Mononuclear cell (primary cell): Measurements from ENCODE around the gene P2RX6. TPM values are rescaled to one million over a fixed set of nuclear protein-coding genes. Genes with fewer than 3 reads are reported as not detected.
"Not testable (repeated sequence)": the region's sequence is repeated elsewhere in the genome, so short reads cannot be mapped to it uniquely, and the experiment has no call there.

Source experiments
- H3K27me3 ChIP-seq: 2 replicates; pipeline ENCODE4 v1.6.0; 2011; ENCODE audit warnings: low read length, control low read depth; ENCODE audit not compliant: insufficient read depth
- H3K4me1 ChIP-seq: 2 replicates; pipeline ENCODE4 v1.5.1; 2011; ENCODE audit warnings: mild to moderate bottlenecking, low read length, control low read depth; ENCODE audit not compliant: insufficient read depth
- H3K4me3 ChIP-seq: 2 replicates; pipeline ENCODE4 v1.5.1; 2011; ENCODE audit warnings: mild to moderate bottlenecking, low read length, moderate library complexity
- H3K9me3 ChIP-seq: 2 replicates; pipeline ENCODE4 v1.5.1; 2011; ENCODE audit warnings: low read depth, mild to moderate bottlenecking, control low read depth, low read length
- total RNA-seq: library from RNA; depleted of rRNA; stranded (reverse); fragments of >200 nt; gene quantifications from one replicate; pipeline ENCODE4 v1.2.3, GENCODE V29; 2012

The P2RX6 gene
- 0.21 TPM for total RNA-seq

- H3K4me3 ChIP-seq: peak within 1 kb of the TSS; percentile 24
- peaks cover 24% of the 10 kb centered on the region for H3K4me1 ChIP-seq
- H3K9me3 ChIP-seq: no peaks in the 10 kb centered on the region
- no peaks in the 10 kb centered on the region for H3K27me3 ChIP-seq
Observed at GRCh38 chr22:21014726-21015465, at the start of gene P2RX6. Gene P2RX6 (plus strand): TSS chr22:21015165. CDS start chr22:21015175, 10 bp downstream.

- Histone ChIP-seq H3K9me3 (no peaks in the 10 kb centered on the region), H3K4me3 (no peak overlapping the region), H3K4me1 (peaks cover 47% of the 10 kb centered on the region), H3K27me3 (peaks cover 3% of the 10 kb centered on the region)
Observed at GRCh38 chr22:20965888-20966855, 48.8 kb upstream of the P2RX6 start.

- no peaks in the 10 kb centered on the region for H3K9me3 ChIP-seq
- peaks cover 3% of the 10 kb centered on the region for H3K27me3 ChIP-seq
- peaks cover 50% of the 10 kb centered on the region for H3K4me1 ChIP-seq
- no peak within 1 kb of the TSS for H3K4me3 ChIP-seq
Observed at GRCh38 chr22:20966883-20967696, 47.9 kb upstream of the P2RX6 start, which contains the start of gene AIFM3. Gene AIFM3 (plus strand): TSS chr22:20967255. CDS start chr22:20967945, 690 bp downstream.

- H3K9me3 ChIP-seq: no peaks in the 10 kb centered on the region
- peaks cover 57% of the 10 kb centered on the region for H3K4me1 ChIP-seq
- no peak overlapping the region for H3K4me3 ChIP-seq
- H3K27me3 ChIP-seq: peaks cover 3% of the 10 kb centered on the region
Observed at GRCh38 chr22:20967697-20968211, 47.2 kb upstream of the P2RX6 start.

- peaks cover 3% of the 10 kb centered on the region for H3K27me3 ChIP-seq
- no peak overlapping the region for H3K4me3 ChIP-seq
- no peaks in the 10 kb centered on the region for H3K9me3 ChIP-seq
- peaks cover 62% of the 10 kb centered on the region for H3K4me1 ChIP-seq
Observed at GRCh38 chr22:20968281-20968977, 46.5 kb upstream of the P2RX6 start.

GRCh38 chr22:20970939-20971657 is 43.9 kb upstream of the P2RX6 start:
- Histone ChIP-seq H3K4me3 (no peak overlapping the region), H3K9me3 (no peaks in the 10 kb centered on the region), H3K4me1 (peaks cover 46% of the 10 kb centered on the region), H3K27me3 (no peaks in the 10 kb centered on the region)

GRCh38 chr22:20972014-20972694 is 42.8 kb upstream of the P2RX6 start:
- peaks cover 43% of the 10 kb centered on the region for H3K4me1 ChIP-seq
- not testable (repeated sequence) for H3K4me3 ChIP-seq, H3K9me3 ChIP-seq, H3K27me3 ChIP-seq

- H3K4me3 ChIP-seq: no peak overlapping the region
- H3K4me1 ChIP-seq: peaks cover 35% of the 10 kb centered on the region
- no peaks in the 10 kb centered on the region for H3K9me3 ChIP-seq
- H3K27me3 ChIP-seq: no peaks in the 10 kb centered on the region
Observed at GRCh38 chr22:20972933-20973577, 41.9 kb upstream of the P2RX6 start.

- H3K4me1 ChIP-seq: peaks cover 28% of the 10 kb centered on the region
- H3K4me3 ChIP-seq: no peak overlapping the region
- no peaks in the 10 kb centered on the region for H3K9me3 ChIP-seq
- H3K27me3 ChIP-seq: no peaks in the 10 kb centered on the region
Observed at GRCh38 chr22:20973634-20974286, 41.2 kb upstream of the P2RX6 start.

GRCh38 chr22:20974336-20974955 is 40.5 kb upstream of the P2RX6 start:
- Histone ChIP-seq H3K27me3 (no peaks in the 10 kb centered on the region), H3K4me1 (peaks cover 25% of the 10 kb centered on the region), H3K4me3 (no peak overlapping the region)

GRCh38 chr22:20975541-20976290 is 39.2 kb upstream of the P2RX6 start:
- Histone ChIP-seq H3K9me3 (no peaks in the 10 kb centered on the region), H3K27me3 (no peaks in the 10 kb centered on the region), H3K4me3 (no peak overlapping the region), H3K4me1 (peaks cover 32% of the 10 kb centered on the region)

More at GRCh38 chr22:20974336-20974955, 40.5 kb upstream of the P2RX6 start:
- H3K9me3 ChIP-seq: no peaks in the 10 kb centered on the region
